ENCODE measurements around the gene SPATA16.

- TF ChIP-seq POLR2A (IDR thresholded peaks at IDR 0.05): no peak
- no peak for TF ChIP-seq CTCF (IDR thresholded peaks at IDR 0.05)
Observed at GRCh38 chr3:172882563-172882962, 258.5 kb downstream of the SPATA16 start.

Measured in lower leg skin (tissue), 3 donors.